HPDE6-E6E7 (cell line): ENCODE data around the gene ITPRID2.
"Not testable (repeated sequence)": the region's sequence is repeated elsewhere in the genome, so short reads cannot be mapped to it uniquely, and the experiment has no call there.

Source experiments
- DNase-seq: peaks from one replicate; pipeline ENCODE4 v3.0.0; 2011; ENCODE audit warnings: missing footprints; ENCODE audit errors: extremely low spot score

Gene ITPRID2

GRCh38 chr2:181916726-181917718, 25.5 kb downstream of the ITPRID2 start:
- DNase-seq = no peak

GRCh38 chr2:181918188-181918587, 26.7 kb downstream of the ITPRID2 start:
- no peak for DNase-seq

GRCh38 chr2:181923121-181923520, 31.6 kb downstream of the ITPRID2 start:
- no peak for DNase-seq

GRCh38 chr2:181924336-181924735, 32.8 kb downstream of the ITPRID2 start:
- no peak for DNase-seq

GRCh38 chr2:181934694-181935093, 43.2 kb downstream of the ITPRID2 start:
- DNase-seq = no peak

GRCh38 chr2:181937473-181937872, 45.9 kb downstream of the ITPRID2 start:
- no peak for DNase-seq

GRCh38 chr2:181943411-181944124, 52.0 kb downstream of the ITPRID2 start:
- DNase-seq = no peak

GRCh38 chr2:181944164-181944913, 52.8 kb downstream of the ITPRID2 start:
- no peak for DNase-seq

GRCh38 chr2:181944914-181945291, 53.4 kb downstream of the ITPRID2 start:
- no peak for DNase-seq

GRCh38 chr2:181946444-181947127, 55.1 kb downstream of the ITPRID2 start:
- no peak for DNase-seq

- DNase-seq = no peak
These were observed 55.7 kb downstream of the ITPRID2 start for GRCh38 chr2:181947273-181947672.

- DNase-seq = no peak
These were observed 56.7 kb downstream of the ITPRID2 start for GRCh38 chr2:181948227-181948626.

GRCh38 chr2:181949047-181949446, 57.5 kb downstream of the ITPRID2 start:
- DNase-seq = no peak

- DNase-seq = no peak
These were observed 61.1 kb downstream of the ITPRID2 start for GRCh38 chr2:181952404-181953226.

GRCh38 chr2:181953881-181954537, 62.5 kb downstream of the ITPRID2 start:
- no peak for DNase-seq

- no peak for DNase-seq
These were observed 63.0 kb downstream of the ITPRID2 start for GRCh38 chr2:181954538-181954883.

- no peak for DNase-seq
These were observed 63.5 kb downstream of the ITPRID2 start for GRCh38 chr2:181955010-181955409.

- DNase-seq = not testable (repeated sequence)
These were observed 64.3 kb downstream of the ITPRID2 start for GRCh38 chr2:181955866-181956265.

- DNase-seq = no peak
These were observed 66.1 kb downstream of the ITPRID2 start for GRCh38 chr2:181957668-181958067.

GRCh38 chr2:181958726-181959125, 67.2 kb downstream of the ITPRID2 start:
- no peak for DNase-seq
